ENCODE results near the gene CD300LF. TPM values are rescaled to one million over a fixed set of nuclear protein-coding genes. Genes with fewer than 3 reads are reported as not detected.

CD300LF gene
- total RNA-seq, 1 experiment from 2014 or later, result not detected

DNA sequence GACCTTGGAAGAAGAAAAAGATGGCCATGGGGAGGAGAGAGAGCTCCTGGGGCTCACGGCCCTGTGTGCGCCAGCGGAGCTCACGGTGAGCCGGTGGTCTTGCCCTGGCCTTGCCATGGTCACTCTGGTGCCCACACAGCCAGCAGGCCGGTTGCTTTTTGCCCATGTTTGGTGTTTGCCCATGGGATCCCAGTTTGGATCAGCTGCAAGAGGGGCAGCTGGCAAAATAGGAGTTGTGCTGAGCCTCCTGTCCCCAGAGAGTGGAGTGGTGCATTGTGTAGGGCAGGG is 37.3 kb upstream of the CD300LF start:
- no peak for ATAC-seq
- peak overlapping the region; percentile 77; the same call in 1 of the 2 replicates for H2AFZ ChIP-seq (ENCODE audit: low read length)

DNA sequence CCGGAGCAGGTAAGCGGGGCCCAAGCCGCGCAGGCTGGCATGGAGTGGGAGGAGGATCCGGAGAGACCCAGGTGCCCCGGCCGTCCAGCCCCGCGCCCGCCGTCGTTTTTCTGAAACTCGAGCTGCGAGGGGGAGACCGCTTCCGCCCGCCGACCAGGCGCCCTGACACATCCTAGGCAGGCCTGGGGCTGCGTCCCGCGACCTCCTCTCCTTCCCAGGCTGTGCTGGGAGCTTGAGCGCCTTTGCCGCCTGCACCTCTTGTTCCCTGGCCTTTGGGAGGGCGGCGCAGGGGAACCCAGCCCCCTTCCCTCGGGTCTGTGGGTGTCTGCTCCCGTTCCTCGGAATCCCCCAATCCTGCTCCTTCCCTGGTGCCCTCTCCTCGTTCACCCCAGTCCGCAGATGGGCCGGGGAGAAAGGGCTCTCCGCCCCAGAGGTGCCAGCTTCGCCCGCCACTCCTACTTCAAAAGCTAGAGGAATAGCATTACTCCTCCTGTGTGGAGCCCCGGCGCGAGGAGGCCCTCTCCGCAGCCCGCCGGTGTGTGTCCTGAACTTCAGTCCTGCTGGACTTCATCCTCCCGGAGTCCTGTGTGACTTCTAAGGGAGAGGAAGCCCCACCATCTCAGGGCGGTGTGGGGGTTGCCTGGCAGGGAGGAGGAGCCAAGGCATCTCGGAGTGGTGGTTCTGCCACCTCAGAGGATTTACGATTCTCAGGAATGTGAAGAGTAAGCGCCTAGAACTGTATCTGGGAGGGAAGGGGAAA is 36.7 kb upstream of the CD300LF start:
- Histone ChIP-seq H3K4me2 (ENCODE audit: low read length) (peak overlapping the region; percentile 92), H3K27ac (ENCODE audit: low read length) (no peak overlapping the region), H3F3A (ENCODE audit: low read length, unreplicated experiment) (no peaks in the 10 kb centered on the region), H3K9me3 (ENCODE audit: low read length) (no peaks in the 10 kb centered on the region), H3K4me3 (ENCODE audit: low read length) (peak overlapping the region; percentile 78), H3K9me2 (replicated peaks; ENCODE audit: low read length) (no peaks in the 10 kb centered on the region), H3K36me3 (ENCODE audit: low read depth, low read length) (no peaks in the 10 kb centered on the region), H2AFZ (ENCODE audit: low read length) (peak overlapping the region; percentile 77), H3K4me1 (ENCODE audit: insufficient read depth, low read length) (peaks cover 27% of the 10 kb centered on the region), H3K27me3 (ENCODE audit: low read length) (no peaks in the 10 kb centered on the region), H3K79me2 (ENCODE audit: low read length) (peaks cover 50% of the 10 kb centered on the region), H4K20me1 (ENCODE audit: low read length) (peaks cover 12% of the 10 kb centered on the region; the same call in 1 of the 2 replicates), H3K9ac (ENCODE audit: low read length) (peak overlapping the region; percentile 65)
- BruUV-seq (replicated peaks), result no TSS peak
- ATAC-seq, result peak; percentile 11
- POLR2A ChIA-PET (ENCODE audit: unreplicated experiment), result interaction anchor here (0.6 kb wide), 1 partner anchor 351 kb away, joined by 3 read pairs; no protein-coding TSS in a partner anchor
- CTCF ChIA-PET, result interaction anchor here (0.6 to 1.9 kb wide), 5 partner anchors 10 to 508 kb away, joined by 5 to 8 read pairs (median 5); no protein-coding TSS in a partner anchor
- peak; percentile 44 for DNase-seq
- TF ChIP-seq EZH2 (IDR thresholded peaks at IDR 0.05; ENCODE audit: low read length, unreplicated experiment), result no peak
- TF ChIP-seq EZH2phosphoT487 (IDR thresholded peaks at IDR 0.05; ENCODE audit: borderline replicate concordance, low read length), result no peak
- TF ChIP-seq, protein P1, sequence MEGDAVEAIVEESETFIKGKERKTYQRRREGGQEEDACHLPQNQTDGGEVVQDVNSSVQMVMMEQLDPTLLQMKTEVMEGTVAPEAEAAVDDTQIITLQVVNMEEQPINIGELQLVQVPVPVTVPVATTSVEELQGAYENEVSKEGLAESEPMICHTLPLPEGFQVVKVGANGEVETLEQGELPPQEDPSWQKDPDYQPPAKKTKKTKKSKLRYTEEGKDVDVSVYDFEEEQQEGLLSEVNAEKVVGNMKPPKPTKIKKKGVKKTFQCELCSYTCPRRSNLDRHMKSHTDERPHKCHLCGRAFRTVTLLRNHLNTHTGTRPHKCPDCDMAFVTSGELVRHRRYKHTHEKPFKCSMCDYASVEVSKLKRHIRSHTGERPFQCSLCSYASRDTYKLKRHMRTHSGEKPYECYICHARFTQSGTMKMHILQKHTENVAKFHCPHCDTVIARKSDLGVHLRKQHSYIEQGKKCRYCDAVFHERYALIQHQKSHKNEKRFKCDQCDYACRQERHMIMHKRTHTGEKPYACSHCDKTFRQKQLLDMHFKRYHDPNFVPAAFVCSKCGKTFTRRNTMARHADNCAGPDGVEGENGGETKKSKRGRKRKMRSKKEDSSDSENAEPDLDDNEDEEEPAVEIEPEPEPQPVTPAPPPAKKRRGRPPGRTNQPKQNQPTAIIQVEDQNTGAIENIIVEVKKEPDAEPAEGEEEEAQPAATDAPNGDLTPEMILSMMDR (conservative IDR thresholded peaks at IDR 0.05; ENCODE audit: low read depth, low read length), result no peak
- intact Hi-C loops (cut with micrococcal nuclease), result loop anchor here (2.0 kb wide), 1 partner anchor 27 kb away; the partner anchor contains the start of gene NAT9

More for the DNA sequence above, 37.3 kb upstream of the CD300LF start:
- BruUV-seq (replicated peaks), result no TSS peak
- intact Hi-C loops (cut with micrococcal nuclease), result no loop called here
- Histone ChIP-seq H3F3A (ENCODE audit: low read length, unreplicated experiment) (no peaks in the 10 kb centered on the region), H3K9ac (ENCODE audit: low read length) (peak overlapping the region; percentile 65; the same call in 1 of the 2 replicates), H3K4me1 (ENCODE audit: insufficient read depth, low read length) (peaks cover 27% of the 10 kb centered on the region), H4K20me1 (ENCODE audit: low read length) (peaks cover 12% of the 10 kb centered on the region; the same call in 1 of the 2 replicates), H3K9me2 (replicated peaks; ENCODE audit: low read length) (no peaks in the 10 kb centered on the region), H3K36me3 (ENCODE audit: low read depth, low read length) (no peaks in the 10 kb centered on the region), H3K79me2 (ENCODE audit: low read length) (peaks cover 53% of the 10 kb centered on the region), H3K4me3 (ENCODE audit: low read length) (peak overlapping the region; percentile 78), H3K27me3 (ENCODE audit: low read length) (no peaks in the 10 kb centered on the region), H3K9me3 (ENCODE audit: low read length) (no peaks in the 10 kb centered on the region), H3K4me2 (ENCODE audit: low read length) (peak overlapping the region; percentile 92), H3K27ac (ENCODE audit: low read length) (no peak overlapping the region)
- no peak for DNase-seq
- ChIA-PET POLR2A (ENCODE audit: unreplicated experiment) (no interaction called here), CTCF (interaction anchor here (0.6 to 1.9 kb wide), 5 partner anchors 10 to 194 kb away, joined by 3 to 8 read pairs (median 5); no protein-coding TSS in a partner anchor)
- TF ChIP-seq, protein P1 (conservative IDR thresholded peaks at IDR 0.05; ENCODE audit: low read depth, low read length), result no peak
- TF ChIP-seq EZH2phosphoT487 (IDR thresholded peaks at IDR 0.05; ENCODE audit: borderline replicate concordance, low read length) (no peak), EZH2 (IDR thresholded peaks at IDR 0.05; ENCODE audit: low read length, unreplicated experiment) (no peak)

All from PC-3 (cell line).